ENCODE data around the gene TEC. TPM values are rescaled to one million over a fixed set of nuclear protein-coding genes. Genes with fewer than 3 reads are reported as not detected.

The TEC gene
- total and polyA plus RNA-seq, 10 donors = 1.9 to 15.3 (median 7.2) TPM

GRCh38 chr4:48234575-48234974 is 35.1 kb downstream of the TEC start:
- no peaks in the 10 kb centered on the region for H3K36me3 ChIP-seq
- TF ChIP-seq POLR2A (IDR thresholded peaks at IDR 0.05) = no peak
- TF ChIP-seq POLR2AphosphoS5 (IDR thresholded peaks at IDR 0.05) = no peak
- TF ChIP-seq CTCF (IDR thresholded peaks at IDR 0.05 in 8 of 11, conservative IDR thresholded peaks at IDR 0.05 in 3 of 11) = no peak
- H3K27ac ChIP-seq = no peak overlapping the region
- H3K9me3 ChIP-seq = no peaks in the 10 kb centered on the region
- no peak overlapping the region for H3K4me3 ChIP-seq
- peaks cover 0 to 24% (median 12%) of the 10 kb centered on the region in 6 donors for H3K4me1 ChIP-seq
- whole genome bisulfite sequencing, 5 donors = 35 to 49% (median 45%) methylated on average over 2 of the region's 2 CpGs
- no peak for DNase-seq
- no peaks in the 10 kb centered on the region for H3K27me3 ChIP-seq (replicated peaks in 1 of 7)
- intact Hi-C loops (cut with DNase I; ENCODE audit: low total_unique reads) = no loop called here

- Histone ChIP-seq H3K36me3 (peaks cover 0 to 4% (median 0%) of the 10 kb centered on the region in 6 donors), H3K4me3 (no peak overlapping the region), H3K9me3 (no peaks in the 10 kb centered on the region), H3K27me3 (replicated peaks in 1 of 7) (no peaks in the 10 kb centered on the region), H3K27ac (no peak overlapping the region), H3K4me1 (peaks cover 0 to 34% (median 5%) of the 10 kb centered on the region in 6 donors)
- 76 to 100% (median 90%) methylated on average over 1 of the region's 1 CpG for WGBS, 5 donors
- no peak for DNase-seq
- TF ChIP-seq POLR2A (IDR thresholded peaks at IDR 0.05) = no peak
- no peak for TF ChIP-seq POLR2AphosphoS5 (IDR thresholded peaks at IDR 0.05)
- TF ChIP-seq CTCF (IDR thresholded peaks at IDR 0.05 in 8 of 11, conservative IDR thresholded peaks at IDR 0.05 in 3 of 11) = no peak
- intact Hi-C loops (cut with DNase I; ENCODE audit: low total_unique reads) = no loop called here
Observed at GRCh38 chr4:48228949-48229348, 40.7 kb downstream of the TEC start.

GRCh38 chr4:48227662-48228061 is 42.0 kb downstream of the TEC start:
- DNase-seq = no peak
- H3K36me3 ChIP-seq = peaks cover 0 to 4% (median 0%) of the 10 kb centered on the region in 6 donors
- H3K9me3 ChIP-seq = no peaks in the 10 kb centered on the region
- intact Hi-C loops (cut with DNase I; ENCODE audit: low total_unique reads) = no loop called here
- 43 to 67% (median 51%) methylated on average over 4 of the region's 4 CpGs for WGBS, 5 donors
- TF ChIP-seq POLR2AphosphoS5 (IDR thresholded peaks at IDR 0.05) (no peak), CTCF (IDR thresholded peaks at IDR 0.05 in 8 of 11, conservative IDR thresholded peaks at IDR 0.05 in 3 of 11) (no peak), POLR2A (IDR thresholded peaks at IDR 0.05) (no peak)
- no peak overlapping the region for H3K4me3 ChIP-seq
- peak overlapping the region in 1 of 8 donors; percentile 33 for H3K27ac ChIP-seq
- H3K27me3 ChIP-seq (replicated peaks in 1 of 7) = no peaks in the 10 kb centered on the region
- H3K4me1 ChIP-seq = peaks cover 0 to 30% (median 5%) of the 10 kb centered on the region in 6 donors

- Histone ChIP-seq H3K36me3 (peaks cover 0 to 4% (median 0%) of the 10 kb centered on the region in 6 donors), H3K4me1 (peaks cover 0 to 30% (median 5%) of the 10 kb centered on the region in 6 donors), H3K4me3 (no peak overlapping the region), H3K27me3 (replicated peaks in 1 of 7) (no peaks in the 10 kb centered on the region), H3K9me3 (no peaks in the 10 kb centered on the region), H3K27ac (peak overlapping the region in 4 of 8 donors; percentile 17 to 46 (median 34))
- WGBS, 5 donors = 53 to 74% (median 58%) methylated on average over 4 of the region's 4 CpGs
- intact Hi-C loops (cut with DNase I; ENCODE audit: low total_unique reads) = no loop called here
- DNase-seq = no peak
- TF ChIP-seq CTCF (IDR thresholded peaks at IDR 0.05 in 8 of 11, conservative IDR thresholded peaks at IDR 0.05 in 3 of 11) (no peak), POLR2A (IDR thresholded peaks at IDR 0.05) (no peak), POLR2AphosphoS5 (IDR thresholded peaks at IDR 0.05) (no peak)
Observed at GRCh38 chr4:48226199-48226598, 43.4 kb downstream of the TEC start.

All from spleen (tissue), 11 donors.